HG03439 (cell line): Measurements from ENCODE around the gene NPFF.

Source experiments
- ATAC-seq: cut with Tn5 transposase; IDR thresholded peaks from one replicate; pipeline ENCODE4 v1.9.1; 2021; ENCODE audit warnings: mild to moderate bottlenecking, moderate library complexity; ENCODE audit not compliant: unreplicated experiment

Gene NPFF

DNA sequence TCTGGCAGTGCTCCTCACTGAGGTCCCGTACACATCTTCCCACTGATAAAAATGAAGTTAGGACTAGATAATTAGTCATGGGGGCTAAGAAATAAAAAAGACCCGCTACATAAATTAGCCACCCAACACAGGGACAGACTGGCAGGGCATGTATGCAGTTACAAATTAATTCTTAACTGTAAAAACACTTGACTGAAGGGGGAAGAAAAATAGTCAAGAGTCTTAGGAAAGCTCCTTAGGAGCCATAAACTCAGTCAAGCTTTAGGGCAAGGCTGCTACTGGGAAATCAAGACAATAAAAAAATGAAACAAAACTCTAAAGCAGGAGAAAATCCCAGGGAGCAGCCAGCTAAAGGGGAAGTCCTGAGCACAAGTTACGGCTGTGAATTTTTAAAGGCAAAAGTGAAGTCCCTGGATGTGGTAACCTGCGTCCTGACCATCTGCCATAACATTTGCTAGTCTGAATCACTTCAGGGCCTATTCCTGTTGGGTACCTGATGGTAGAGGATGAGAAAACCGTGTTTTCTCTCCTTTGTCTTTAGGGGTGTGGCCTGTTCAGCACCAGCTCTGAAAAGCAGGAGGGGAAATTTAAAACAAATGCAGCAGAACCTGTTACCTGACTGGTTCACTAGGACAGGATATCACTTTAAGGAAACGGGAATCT, 7.5 kb upstream of the NPFF start:
- no peak for ATAC-seq

DNA sequence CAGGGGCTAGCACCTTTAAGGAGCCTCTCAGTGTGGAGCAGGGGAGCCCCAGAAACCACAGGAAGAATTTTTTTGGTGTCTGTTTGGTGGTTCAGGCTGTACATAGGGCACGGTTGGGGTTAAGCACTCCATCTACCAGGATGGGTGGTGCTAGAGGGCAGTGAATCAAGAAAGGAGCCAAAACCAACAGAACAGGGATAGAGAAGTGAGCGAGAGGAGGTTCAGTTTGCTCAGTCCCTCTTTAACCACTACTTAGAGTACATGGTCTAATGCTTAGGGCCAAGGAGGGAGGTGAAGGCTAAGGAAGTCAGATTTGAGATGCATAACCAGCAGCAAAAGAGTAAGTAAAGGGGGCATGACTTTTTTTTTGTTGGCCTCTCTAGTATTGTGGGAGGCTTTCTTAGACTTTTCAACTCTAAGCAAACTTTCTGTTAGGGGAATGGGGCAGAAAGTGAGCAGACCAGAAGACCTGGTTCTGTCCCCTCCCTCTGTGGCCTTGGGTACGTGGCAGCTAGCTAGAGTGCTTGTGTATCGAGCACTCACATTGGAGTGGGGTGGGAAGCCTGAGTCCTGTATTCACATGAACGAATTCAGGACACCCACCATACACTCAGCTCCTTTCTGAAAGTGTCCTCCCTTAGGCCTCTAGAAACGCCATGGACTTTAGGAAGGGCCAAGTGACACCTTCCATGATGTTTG, 6.6 kb upstream of the NPFF start:
- no peak for ATAC-seq

DNA sequence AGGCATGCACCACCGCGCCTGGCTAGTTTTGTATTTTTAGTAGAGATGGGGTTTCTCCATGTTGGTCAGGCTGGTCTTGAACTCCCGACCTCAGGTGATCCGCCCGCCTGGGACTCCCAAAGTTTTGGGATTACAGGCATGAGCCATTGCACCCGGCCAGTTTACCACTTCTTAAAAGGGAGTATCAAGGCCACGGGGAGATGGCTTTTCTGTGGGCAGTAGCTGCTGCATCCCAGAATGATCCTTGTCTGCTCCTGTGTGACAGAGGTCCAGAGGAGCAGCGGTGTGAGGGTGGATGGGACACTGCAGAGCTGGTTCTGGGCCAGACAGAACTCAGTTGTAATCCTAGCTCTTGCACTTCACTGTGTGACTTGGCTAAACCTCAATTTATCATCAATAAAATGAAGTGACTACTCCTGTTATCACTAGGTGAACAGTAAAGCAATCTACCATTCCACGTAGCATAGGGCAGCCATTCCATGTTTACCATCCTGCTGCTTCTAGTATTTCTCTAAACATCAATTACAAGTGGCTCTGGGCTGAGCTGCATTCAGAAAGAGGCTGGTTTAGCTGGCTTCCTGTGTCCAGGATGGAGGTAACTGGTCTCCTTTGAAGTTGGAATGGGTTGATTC, 3.0 kb upstream of the NPFF start:
- ATAC-seq = no peak

GRCh38 chr12:53508534-53509170, 1.4 kb upstream of the NPFF start:
- ATAC-seq = peak; percentile 70

DNA sequence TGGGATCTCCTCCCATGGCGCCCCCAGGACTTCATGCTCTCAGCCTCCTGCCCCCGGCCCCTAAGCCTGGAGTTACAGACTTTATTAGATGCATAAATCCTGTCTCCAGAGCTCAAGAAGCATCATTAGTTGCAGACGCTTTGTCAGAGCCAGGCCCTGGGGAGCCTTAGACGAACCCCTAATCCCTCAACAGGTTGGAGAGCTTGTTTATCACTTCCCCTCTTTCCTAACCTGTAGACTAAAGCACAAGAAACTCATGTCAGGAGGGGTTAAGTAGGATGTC, 260 bp upstream of the NPFF start:
- ATAC-seq = no peak

- ATAC-seq = no peak
Observed at GRCh38 chr12:53506450-53506785, 866 bp downstream of the NPFF start.

DNA sequence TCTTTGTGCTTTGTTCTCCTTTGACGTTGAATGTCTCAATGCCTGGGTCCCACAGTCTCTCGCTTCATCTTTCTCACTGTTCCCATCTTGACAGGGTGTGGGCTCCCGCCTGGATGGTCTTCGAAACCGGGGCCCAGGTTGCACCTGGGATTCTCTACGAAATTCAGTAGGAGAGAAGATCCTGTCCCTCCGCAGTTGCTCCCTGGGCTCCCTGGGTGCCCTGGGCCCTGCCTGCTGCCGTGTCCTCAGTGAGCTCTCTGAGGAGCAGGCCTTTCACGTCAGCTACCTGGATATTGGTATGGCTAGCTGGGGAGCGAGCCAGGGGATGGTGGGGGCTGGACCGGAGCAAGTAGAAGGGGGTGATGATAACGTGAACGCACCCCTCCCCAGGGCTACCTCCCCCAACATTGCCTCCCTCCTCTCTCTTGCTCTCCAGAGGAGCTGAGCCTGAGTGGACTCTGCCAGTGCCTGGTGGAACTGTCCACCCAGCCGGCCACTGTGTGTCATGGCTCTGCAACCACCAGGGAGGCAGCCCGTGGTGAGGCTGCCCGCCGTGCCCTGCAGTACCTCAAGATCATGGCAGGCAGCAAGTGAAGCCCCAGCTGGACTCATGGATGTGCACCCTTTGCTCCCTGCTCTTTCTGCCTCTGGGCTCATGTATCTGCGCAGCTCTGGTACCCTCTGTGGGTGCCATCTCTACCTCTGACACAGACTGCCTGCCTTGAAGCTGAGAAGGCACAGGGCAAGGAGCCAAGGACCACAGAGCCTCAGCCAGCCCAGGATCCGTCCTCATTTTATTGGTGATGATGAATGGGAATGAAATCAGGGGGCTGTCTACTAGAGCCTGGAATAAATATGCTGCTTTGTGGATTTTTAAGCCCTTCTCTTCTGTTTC, 1.5 kb downstream of the NPFF start:
- no peak for ATAC-seq

DNA sequence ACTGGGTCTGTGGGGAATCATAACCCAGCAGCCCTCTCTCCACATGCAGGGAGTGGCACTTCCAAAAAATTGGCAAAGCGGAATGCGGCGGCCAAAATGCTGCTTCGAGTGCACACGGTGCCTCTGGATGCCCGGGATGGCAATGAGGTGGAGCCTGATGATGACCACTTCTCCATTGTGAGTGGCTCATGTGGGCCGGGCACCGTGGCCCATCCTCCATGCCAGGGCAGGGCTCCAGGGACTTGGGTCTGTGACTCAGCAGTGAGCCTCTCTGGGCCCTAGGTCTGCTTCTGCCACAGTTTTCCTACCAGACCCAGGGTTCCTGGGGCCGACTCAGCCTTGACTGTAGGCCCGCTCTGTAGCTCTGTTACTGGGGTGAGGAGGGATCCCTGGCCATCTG, 2.2 kb downstream of the NPFF start:
- no peak for ATAC-seq

GRCh38 chr12:53504004-53504920, 3.0 kb downstream of the NPFF start:
- no peak for ATAC-seq

DNA sequence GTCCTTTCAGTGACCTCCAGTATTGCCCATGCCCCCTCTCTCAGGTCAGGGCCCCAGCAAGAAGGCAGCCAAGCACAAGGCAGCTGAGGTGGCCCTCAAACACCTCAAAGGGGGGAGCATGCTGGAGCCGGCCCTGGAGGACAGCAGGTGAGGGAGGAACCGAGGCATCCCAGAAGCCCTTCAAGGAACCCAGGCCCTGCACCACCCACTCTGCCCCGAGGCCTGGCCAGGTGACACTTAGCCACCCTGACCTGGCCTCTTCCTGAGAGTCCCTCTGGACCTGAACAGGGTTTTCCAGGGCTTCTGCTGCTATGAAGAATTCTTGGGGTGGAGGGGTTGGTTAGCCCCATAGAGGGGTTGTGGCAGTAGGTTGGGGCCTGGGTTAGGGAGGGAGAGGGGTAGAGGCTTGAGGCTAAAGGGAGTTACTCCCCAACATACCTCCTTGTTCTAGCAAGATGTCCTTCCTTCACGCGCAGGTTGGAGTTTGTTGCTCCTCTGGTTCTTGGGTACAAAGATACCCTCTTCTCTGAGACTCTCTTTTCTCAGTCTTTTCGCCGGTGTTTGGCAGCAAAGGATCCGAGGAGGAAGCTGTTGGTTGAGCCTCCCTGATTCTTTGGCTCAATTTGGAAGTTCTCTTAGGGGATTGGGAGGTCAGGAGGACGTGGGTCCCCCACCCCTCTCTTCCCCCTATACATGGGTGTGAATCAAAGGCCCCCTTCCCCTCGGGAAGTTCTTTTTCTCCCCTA, 4.1 kb downstream of the NPFF start:
- ATAC-seq = no peak

- no peak for ATAC-seq
Observed at GRCh38 chr12:53502331-53502730, 5.0 kb downstream of the NPFF start.

DNA sequence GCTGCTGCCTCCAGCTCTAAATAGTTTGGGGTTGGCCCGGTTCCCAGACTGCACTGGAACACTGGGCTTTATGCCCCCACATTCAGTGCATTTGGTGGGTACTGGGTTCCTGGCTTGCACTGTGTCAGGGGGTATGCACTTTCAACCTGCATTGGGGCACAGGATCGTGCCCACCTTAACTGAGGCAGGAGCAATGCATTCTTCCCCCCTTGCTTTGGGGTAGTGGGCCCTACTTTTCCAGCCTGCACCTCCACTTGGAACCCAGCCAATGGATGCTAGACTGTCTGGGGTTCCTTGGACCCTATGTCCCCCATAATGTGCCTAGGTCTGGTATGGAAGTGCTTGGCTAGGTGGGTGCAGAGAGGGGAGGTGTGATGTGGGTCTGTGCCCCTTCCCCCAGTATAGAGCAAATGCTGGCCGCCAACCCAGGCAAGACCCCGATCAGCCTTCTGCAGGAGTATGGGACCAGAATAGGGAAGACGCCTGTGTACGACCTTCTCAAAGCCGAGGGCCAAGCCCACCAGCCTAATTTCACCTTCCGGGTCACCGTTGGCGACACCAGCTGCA, 5.6 kb downstream of the NPFF start:
- no peak for ATAC-seq

DNA sequence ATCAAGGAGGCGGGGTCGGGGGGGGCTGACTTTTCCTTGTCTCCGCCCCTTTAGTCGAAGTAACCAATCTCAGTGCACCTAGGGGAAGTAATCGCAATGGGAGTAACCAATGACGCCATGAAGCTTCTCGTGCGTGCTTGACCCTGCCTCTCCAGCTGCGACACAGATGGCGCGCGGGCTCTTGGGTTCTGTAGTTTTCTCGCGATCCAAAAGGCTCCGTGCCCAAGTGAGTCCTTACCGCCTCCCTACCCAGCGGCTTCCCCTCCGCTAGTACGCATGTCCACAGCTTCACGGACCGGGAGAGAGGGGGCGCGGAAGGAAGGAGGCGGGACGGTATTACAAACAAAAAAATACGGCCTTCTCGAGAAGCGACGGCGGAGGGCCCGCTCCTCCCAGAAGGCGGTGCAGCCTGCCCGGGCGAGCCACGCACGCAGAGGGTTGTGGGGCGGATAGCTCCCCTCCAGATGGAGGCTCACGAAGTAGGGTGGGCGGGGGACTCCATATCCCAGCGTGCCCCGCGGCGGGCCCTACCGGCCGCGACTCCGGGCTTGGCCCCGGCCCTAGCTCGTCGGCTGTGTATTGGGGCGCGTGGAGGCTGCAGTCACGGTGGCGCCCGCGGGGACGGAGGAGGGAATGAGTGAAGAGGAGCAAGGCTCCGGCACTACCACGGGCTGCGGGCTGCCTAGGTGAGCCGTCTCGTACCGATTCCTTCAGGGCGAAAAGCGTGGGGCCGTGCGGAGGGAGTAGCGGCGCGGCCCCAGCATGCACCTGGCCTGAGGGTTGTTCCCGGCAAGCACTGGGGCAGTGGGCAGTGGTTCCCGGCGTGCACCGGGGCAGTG, 6.3 kb downstream of the NPFF start, which contains the start of gene TARBP2:
TARBP2 (plus strand) TSS at position 508 of the 839 bp plus-strand sequence; CDS start at position 634, 126 bp downstream.
- ATAC-seq = peak; percentile 72

DNA sequence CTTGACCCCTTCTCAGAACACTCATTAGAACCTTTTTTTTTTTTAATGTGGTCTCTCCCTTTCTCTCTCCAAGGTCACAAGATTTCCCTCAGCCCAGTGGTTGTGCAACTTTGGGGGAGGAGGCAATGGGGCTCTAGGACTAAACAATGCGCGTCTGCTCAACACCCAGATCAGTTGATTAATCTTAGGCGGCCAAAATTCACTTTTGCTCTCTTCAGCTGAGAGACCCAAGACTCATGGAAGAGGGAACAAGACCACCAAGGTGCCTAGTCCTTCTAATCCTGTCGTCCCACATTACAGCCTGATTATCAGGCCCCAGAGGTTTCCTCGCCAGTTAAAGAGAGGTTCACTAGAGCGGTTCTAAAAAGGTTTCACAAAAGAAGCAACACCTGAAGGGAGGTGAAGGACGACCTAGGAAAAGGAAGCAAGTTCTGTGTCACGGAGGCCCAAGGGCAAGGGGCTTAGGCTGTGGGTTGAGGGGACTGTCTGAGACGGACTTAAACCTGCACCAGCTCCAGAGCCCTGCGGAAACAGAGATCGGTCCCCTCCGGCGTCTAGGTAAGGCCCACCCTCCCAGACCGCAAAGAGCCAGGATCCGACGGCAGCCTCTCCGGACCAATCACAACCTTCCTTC, 7.0 kb downstream of the NPFF start:
- ATAC-seq = no peak

DNA sequence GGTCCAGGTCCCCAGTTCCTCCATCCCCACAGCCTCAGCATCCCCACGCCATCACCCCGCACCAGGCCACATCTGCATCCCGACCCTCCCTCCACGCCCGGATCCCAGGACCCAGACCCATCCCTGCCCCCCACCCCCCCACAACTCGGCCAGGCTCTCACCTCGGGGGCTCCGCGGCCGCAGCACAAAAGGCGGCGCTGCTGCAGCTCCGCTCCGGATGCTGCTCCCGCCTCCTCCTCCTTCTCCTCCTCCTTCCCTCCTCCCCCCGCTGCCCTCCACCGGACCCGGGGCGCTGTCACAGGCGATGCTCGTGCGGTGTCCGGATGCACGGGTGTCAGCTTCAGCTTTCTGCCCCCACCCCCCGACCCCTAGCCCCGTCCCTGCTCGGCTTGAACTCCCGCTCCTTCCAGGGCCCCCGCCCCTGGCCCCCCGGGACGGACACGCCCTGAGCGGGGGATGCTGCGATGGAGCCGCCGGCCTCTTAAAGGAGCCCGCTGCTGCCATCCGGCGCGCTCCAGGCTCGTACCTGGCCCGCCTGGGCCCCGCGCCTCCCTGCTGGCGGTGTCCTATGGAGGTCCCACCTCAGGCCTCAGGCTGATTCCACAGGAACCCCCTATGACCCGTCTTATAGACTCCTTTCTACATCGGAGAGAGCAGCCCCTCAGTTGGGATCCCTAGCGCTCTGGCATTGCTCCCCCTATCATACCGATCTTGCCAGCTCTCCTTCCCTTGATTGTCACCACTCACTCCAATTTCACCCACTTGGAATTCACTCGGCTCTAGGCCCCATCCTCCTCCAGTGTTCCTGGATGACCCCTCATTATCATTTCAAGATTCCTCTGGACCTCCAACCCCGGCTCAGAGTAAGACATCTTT, 7.8 kb downstream of the NPFF start, which contains the start of gene MAP3K12:
MAP3K12 (minus strand) TSS at position 193 of the 876 bp plus-strand sequence. CDS start 12,067 bp downstream, outside the sequence.
- ATAC-seq = no peak

- no peak for ATAC-seq
Observed at GRCh38 chr12:53498235-53498630, 9.1 kb downstream of the NPFF start.
